Fibroblast of lung (primary cell): ENCODE results near the gene GOLGA7B. TPM values are rescaled to one million over a fixed set of nuclear protein-coding genes. Genes with fewer than 3 reads are reported as not detected.

Experiments
- DNase-seq, 2 donors: peaks; one replicate each; pipeline versions ENCODE4 v3.0.0 to v3.0.0-alpha.2; 2010; ENCODE audit warnings: low read depth in 2 of 2
- H2AFZ ChIP-seq: 2 replicates; pipeline ENCODE4 v1.5.1; 2012; ENCODE audit warnings: low read length, control low read depth, inconsistent platforms
- H3K27ac ChIP-seq: 2 replicates; pipeline ENCODE4 v1.5.1; 2011; ENCODE audit warnings: low read length, control low read depth; ENCODE audit not compliant: insufficient read depth
- H3K27me3 ChIP-seq: 2 replicates; pipeline ENCODE4 v1.5.1; 2011; ENCODE audit warnings: mild to moderate bottlenecking, low read length; ENCODE audit not compliant: control insufficient read depth, insufficient read depth
- H3K36me3 ChIP-seq: 2 replicates; pipeline ENCODE4 v1.5.1; 2011; ENCODE audit warnings: low read length; ENCODE audit not compliant: control insufficient read depth, insufficient read depth
- H3K4me1 ChIP-seq: 2 replicates; pipeline ENCODE4 v1.5.1; 2011; ENCODE audit warnings: low read length; ENCODE audit not compliant: control insufficient read depth, insufficient read depth; ENCODE audit errors: extremely low read depth
- H3K4me2 ChIP-seq: 2 replicates; pipeline ENCODE4 v1.5.1; 2011; ENCODE audit warnings: low read length, control low read depth; ENCODE audit not compliant: insufficient read depth; ENCODE audit errors: extremely low read depth
- H3K4me3 ChIP-seq, 4 experiments: fragments of 200-600 bp in 1 of 4; sonication (generic) in 1 of 4; replicated peaks in 1 of 4; 2 replicates each; pipeline ENCODE4 v1.5.1; 2011 to 2016; ENCODE audit warnings: low read length in 4 of 4, low read depth in 3 of 4, mild to moderate bottlenecking in 3 of 4, control low read depth in 2 of 4, inconsistent platforms in 1 of 4, mixed read lengths in 1 of 4; ENCODE audit not compliant: insufficient read depth in 1 of 4; ENCODE audit errors: control extremely low read depth in 1 of 4
- H3K79me2 ChIP-seq: 2 replicates; pipeline ENCODE4 v1.5.1; 2012; ENCODE audit warnings: mild to moderate bottlenecking, low read length, inconsistent platforms; ENCODE audit not compliant: control insufficient read depth, insufficient read depth
- H3K9ac ChIP-seq: 2 replicates; pipeline ENCODE4 v1.5.1; 2011; ENCODE audit warnings: mild to moderate bottlenecking, low read length, control low read depth; ENCODE audit not compliant: insufficient read depth
- H3K9me3 ChIP-seq: 2 replicates; pipeline ENCODE4 v1.5.1; 2012; ENCODE audit warnings: low read depth, low read length; ENCODE audit not compliant: control insufficient read depth, insufficient read depth
- H4K20me1 ChIP-seq: 2 replicates; pipeline ENCODE4 v1.5.1; 2011; ENCODE audit warnings: low read length; ENCODE audit not compliant: control insufficient read depth, insufficient read depth; ENCODE audit errors: extremely low read depth
- EZH2 ChIP-seq: IDR thresholded peaks from 2 replicates; pipeline ENCODE4 v1.5.1; 2012; ENCODE audit warnings: low read length, control low read depth, mild to moderate bottlenecking; ENCODE audit errors: missing control alignments
- polyA plus RNA-seq, 2 donors: library from polyadenylated mRNA; depleted of rRNA in 1 of 2; stranded (reverse) in 1 of 2; unstranded in 1 of 2; fragments of >200 nt; gene quantifications; 2 replicates each; pipeline ENCODE4 v1.2.1, GENCODE V29; 2011 to 2012; ENCODE audit warnings: missing spikeins in 1 of 2
- total RNA-seq: library from RNA; depleted of rRNA; stranded (reverse); fragments of >200 nt; gene quantifications from 2 replicates; pipeline ENCODE4 v1.2.1, GENCODE V29; 2014
- TF ChIP-seq, protein P1 (sequence below), 2 donors: IDR thresholded peaks in 1 of 2; conservative IDR thresholded peaks in 1 of 2; 1 replicate in 1 of 2; 2 replicates in 1 of 2; pipeline ENCODE4 v1.5.1; 2011 to 2012; ENCODE audit warnings: low read length in 2 of 2, control low read depth in 1 of 2, inconsistent platforms in 1 of 2, low read depth in 1 of 2, mild to moderate bottlenecking in 1 of 2

Gene GOLGA7B
- total and polyA plus RNA-seq, 2 donors (not counting 1 experiment from before 2014, with no cell fraction given): under 0.01 TPM; not detected in 1

DNA sequence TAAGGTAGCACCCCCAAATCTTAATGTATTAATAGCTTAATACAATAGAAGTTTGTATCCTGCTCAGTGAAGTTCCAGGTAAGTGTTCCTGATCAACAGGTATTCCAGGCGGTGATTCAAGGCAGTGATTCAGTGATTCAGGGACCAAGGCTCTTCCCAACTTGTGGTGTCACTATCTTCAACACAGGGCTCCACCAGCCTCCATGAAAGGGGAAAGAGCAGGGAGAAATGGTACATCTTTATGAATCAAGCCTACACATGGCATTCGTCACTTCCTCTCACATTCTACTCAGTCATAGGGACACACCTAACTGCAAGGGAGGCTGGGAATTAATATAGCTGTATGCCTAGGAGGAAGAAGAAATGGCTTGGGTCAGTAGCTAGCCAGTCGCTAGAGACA, 5.1 kb downstream of the GOLGA7B start:
- peaks cover 12% of the 10 kb centered on the region for H3K27me3 ChIP-seq
- H3K4me3 ChIP-seq: no peak overlapping the region
- no peak for DNase-seq
- no peak for TF ChIP-seq EZH2
- TF ChIP-seq, protein P1, sequence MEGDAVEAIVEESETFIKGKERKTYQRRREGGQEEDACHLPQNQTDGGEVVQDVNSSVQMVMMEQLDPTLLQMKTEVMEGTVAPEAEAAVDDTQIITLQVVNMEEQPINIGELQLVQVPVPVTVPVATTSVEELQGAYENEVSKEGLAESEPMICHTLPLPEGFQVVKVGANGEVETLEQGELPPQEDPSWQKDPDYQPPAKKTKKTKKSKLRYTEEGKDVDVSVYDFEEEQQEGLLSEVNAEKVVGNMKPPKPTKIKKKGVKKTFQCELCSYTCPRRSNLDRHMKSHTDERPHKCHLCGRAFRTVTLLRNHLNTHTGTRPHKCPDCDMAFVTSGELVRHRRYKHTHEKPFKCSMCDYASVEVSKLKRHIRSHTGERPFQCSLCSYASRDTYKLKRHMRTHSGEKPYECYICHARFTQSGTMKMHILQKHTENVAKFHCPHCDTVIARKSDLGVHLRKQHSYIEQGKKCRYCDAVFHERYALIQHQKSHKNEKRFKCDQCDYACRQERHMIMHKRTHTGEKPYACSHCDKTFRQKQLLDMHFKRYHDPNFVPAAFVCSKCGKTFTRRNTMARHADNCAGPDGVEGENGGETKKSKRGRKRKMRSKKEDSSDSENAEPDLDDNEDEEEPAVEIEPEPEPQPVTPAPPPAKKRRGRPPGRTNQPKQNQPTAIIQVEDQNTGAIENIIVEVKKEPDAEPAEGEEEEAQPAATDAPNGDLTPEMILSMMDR (conservative IDR thresholded peaks at IDR 0.05 in 1 of 2, IDR thresholded peaks at IDR 0.05 in 1 of 2; ENCODE audit: low read depth in 1 of 2, low read length in 2 of 2): no peak
- no peak overlapping the region for H3K9ac ChIP-seq
- no peaks in the 10 kb centered on the region for H3K9me3 ChIP-seq
- no peaks in the 10 kb centered on the region for H3K79me2 ChIP-seq
- no peaks in the 10 kb centered on the region for H4K20me1 ChIP-seq
- H3K36me3 ChIP-seq: no peaks in the 10 kb centered on the region
- H2AFZ ChIP-seq: no peak overlapping the region
- H3K4me2 ChIP-seq: no peak overlapping the region
- H3K27ac ChIP-seq: no peak overlapping the region
- no peaks in the 10 kb centered on the region for H3K4me1 ChIP-seq

DNA sequence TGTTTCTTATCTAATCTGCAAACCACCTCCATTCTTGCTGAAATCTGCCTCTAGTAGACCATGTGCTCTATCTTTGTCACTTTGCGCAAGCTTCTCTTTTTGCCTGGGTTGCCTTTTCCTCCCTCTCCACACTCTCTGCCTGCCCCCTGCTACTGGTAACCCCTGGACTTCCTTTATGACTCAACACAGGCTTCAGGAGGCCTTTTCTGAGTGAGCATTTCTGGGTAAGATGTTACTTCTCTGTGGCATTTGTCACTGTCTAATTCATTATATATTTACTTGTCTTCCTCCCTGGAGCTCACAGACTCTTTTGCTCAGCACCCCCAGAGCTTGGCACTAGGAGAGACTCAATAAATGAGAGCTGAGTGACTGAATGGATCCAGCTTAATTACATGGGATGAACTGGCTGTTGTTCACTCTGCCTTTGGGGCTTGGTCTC, 8.4 kb downstream of the GOLGA7B start:
- Histone ChIP-seq H3K27ac (no peak overlapping the region), H3K4me3 (no peak overlapping the region), H2AFZ (no peak overlapping the region), H3K9ac (no peak overlapping the region), H3K27me3 (no peaks in the 10 kb centered on the region), H4K20me1 (no peaks in the 10 kb centered on the region), H3K4me2 (no peak overlapping the region), H3K4me1 (no peaks in the 10 kb centered on the region), H3K9me3 (no peaks in the 10 kb centered on the region), H3K36me3 (no peaks in the 10 kb centered on the region), H3K79me2 (no peaks in the 10 kb centered on the region)
- no peak for TF ChIP-seq EZH2
- TF ChIP-seq, protein P1 (conservative IDR thresholded peaks at IDR 0.05 in 1 of 2, IDR thresholded peaks at IDR 0.05 in 1 of 2; ENCODE audit: low read depth in 1 of 2, low read length in 2 of 2): no peak
- no peak for DNase-seq

DNA sequence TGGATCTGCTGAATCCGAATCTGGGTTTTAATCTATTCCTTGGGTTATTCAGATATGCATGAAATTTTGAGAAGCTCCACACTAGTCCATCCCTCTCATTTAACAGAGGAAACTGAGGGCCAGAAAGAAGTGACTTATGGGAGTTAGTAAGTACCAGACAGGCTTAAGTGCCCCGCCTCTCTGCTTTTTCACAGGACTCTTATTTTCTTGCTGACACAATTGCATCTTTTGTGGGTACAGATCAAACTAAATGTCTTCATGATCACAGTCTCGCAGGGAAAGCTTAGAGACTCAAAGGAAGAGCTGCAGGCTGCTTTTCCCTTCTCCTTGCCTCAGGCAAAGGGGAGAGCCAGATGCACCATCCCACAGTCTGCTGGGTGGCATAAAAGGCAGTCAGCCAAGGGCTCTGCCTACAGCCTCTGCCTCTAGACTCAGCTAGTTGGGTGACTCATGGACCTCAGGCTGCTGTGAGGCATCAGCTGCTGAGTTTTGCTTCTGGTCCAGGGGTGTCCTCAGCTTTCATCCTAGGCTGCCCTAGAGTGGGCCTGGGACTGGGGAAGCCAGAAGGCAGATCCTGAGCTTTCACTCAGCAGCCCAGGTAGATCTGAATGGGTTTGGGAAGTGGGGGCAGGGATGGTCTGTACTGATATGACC, 11.6 kb downstream of the GOLGA7B start:
- Histone ChIP-seq H2AFZ (no peak overlapping the region), H4K20me1 (no peaks in the 10 kb centered on the region), H3K4me1 (no peaks in the 10 kb centered on the region), H3K36me3 (no peaks in the 10 kb centered on the region), H3K4me2 (no peak overlapping the region), H3K27me3 (peaks cover 3% of the 10 kb centered on the region), H3K27ac (no peak overlapping the region), H3K4me3 (no peak overlapping the region), H3K9me3 (no peaks in the 10 kb centered on the region), H3K79me2 (no peaks in the 10 kb centered on the region), H3K9ac (no peak overlapping the region)
- TF ChIP-seq, protein P1 (conservative IDR thresholded peaks at IDR 0.05 in 1 of 2, IDR thresholded peaks at IDR 0.05 in 1 of 2; ENCODE audit: low read depth in 1 of 2, low read length in 2 of 2): no peak
- TF ChIP-seq EZH2: no peak
- DNase-seq: peak; percentile 30 to 64
